Measurements from ENCODE around the gene HOXD13.
A peak's percentile ranks its signal among the peaks of the same experiment; 100 is the strongest.

The HOXD13 gene

GRCh38 chr2:176080540-176081375 lies 11.8 kb upstream of the HOXD13 start:
- no peak for DNase-seq (ENCODE audit: low read depth, low spot score)
- peak overlapping the region; percentile 8 for H3K27ac ChIP-seq

GRCh38 chr2:176081376-176081836 lies 11.1 kb upstream of the HOXD13 start:
- DNase-seq (ENCODE audit: low read depth, low spot score), result no peak

GRCh38 chr2:176081837-176082524 lies 10.5 kb upstream of the HOXD13 start:
- DNase-seq (ENCODE audit: low read depth, low spot score), result no peak
- no peak overlapping the region for H3K27ac ChIP-seq

More at GRCh38 chr2:176081376-176081836, 11.1 kb upstream of the HOXD13 start:
- H3K27ac ChIP-seq, result no peak overlapping the region

GRCh38 chr2:176082525-176082823 lies 10.0 kb upstream of the HOXD13 start:
- DNase-seq (ENCODE audit: low read depth, low spot score), result no peak
- H3K27ac ChIP-seq, result no peak overlapping the region

GRCh38 chr2:176082824-176083751 lies 9.4 kb upstream of the HOXD13 start:
- no peak for DNase-seq (ENCODE audit: low read depth, low spot score)
- H3K27ac ChIP-seq, result no peak overlapping the region

GRCh38 chr2:176083796-176084261 lies 8.7 kb upstream of the HOXD13 start, which contains the start of gene EVX2:
TSS of gene EVX2 (minus strand) at chr2:176083962. CDS start at chr2:176083776, 186 bp downstream.
- no peak for DNase-seq (ENCODE audit: low read depth, low spot score)
- H3K27ac ChIP-seq, result no peak within 1 kb of the TSS

- no peak for DNase-seq (ENCODE audit: low read depth, low spot score)
- H3K27ac ChIP-seq, result no peak overlapping the region
These were observed 7.9 kb upstream of the HOXD13 start for GRCh38 chr2:176084611-176085119.

GRCh38 chr2:176085120-176085788 lies 7.3 kb upstream of the HOXD13 start:
- DNase-seq (ENCODE audit: low read depth, low spot score), result no peak
- H3K27ac ChIP-seq, result no peak overlapping the region

- no peak for DNase-seq (ENCODE audit: low read depth, low spot score)
- no peak overlapping the region for H3K27ac ChIP-seq
These were observed 6.4 kb upstream of the HOXD13 start for GRCh38 chr2:176085861-176086771.

GRCh38 chr2:176087330-176088047 lies 5.0 kb upstream of the HOXD13 start:
- DNase-seq (ENCODE audit: low read depth, low spot score), result no peak
- H3K27ac ChIP-seq, result no peak overlapping the region

GRCh38 chr2:176088048-176088936 lies 4.2 kb upstream of the HOXD13 start:
- no peak overlapping the region for H3K27ac ChIP-seq
- DNase-seq (ENCODE audit: low read depth, low spot score), result no peak

- no peak overlapping the region for H3K27ac ChIP-seq
These were observed 3.3 kb upstream of the HOXD13 start for GRCh38 chr2:176088937-176089842.

GRCh38 chr2:176089843-176090395 lies 2.6 kb upstream of the HOXD13 start:
- DNase-seq (ENCODE audit: low read depth, low spot score), result no peak
- no peak overlapping the region for H3K27ac ChIP-seq

More at GRCh38 chr2:176088937-176089842, 3.3 kb upstream of the HOXD13 start:
- DNase-seq (ENCODE audit: low read depth, low spot score), result no peak

GRCh38 chr2:176090862-176091261 lies 1.7 kb upstream of the HOXD13 start:
- H3K27ac ChIP-seq, result no peak overlapping the region

More at GRCh38 chr2:176090862-176091261, 1.7 kb upstream of the HOXD13 start:
- DNase-seq (ENCODE audit: low read depth, low spot score), result no peak
